NCI-H1105 (cell line): ENCODE results near the gene COG7.
"Not testable (repeated sequence)": the region's sequence is repeated elsewhere in the genome, so short reads cannot be mapped to it uniquely, and the experiment has no call there.

Source experiments
- DNase-seq: peaks from one replicate; lab custom pipeline; 2025; lab: John Stamatoyannopoulos, UW

Gene COG7

GRCh38 chr16:23384878-23385277 is 68.1 kb downstream of the COG7 start:
- DNase-seq: no peak

GRCh38 chr16:23383881-23384280 is 69.1 kb downstream of the COG7 start:
- DNase-seq: no peak

- DNase-seq: no peak
Measured at GRCh38 chr16:23382279-23382678, 70.7 kb downstream of the COG7 start.

GRCh38 chr16:23381702-23382101 is 71.3 kb downstream of the COG7 start:
- DNase-seq: not testable (repeated sequence)

GRCh38 chr16:23380501-23380951 is 72.5 kb downstream of the COG7 start:
- DNase-seq: no peak

- no peak for DNase-seq
Measured at GRCh38 chr16:23379707-23380106, 73.3 kb downstream of the COG7 start.

GRCh38 chr16:23378921-23379320 is 74.1 kb downstream of the COG7 start:
- no peak for DNase-seq

GRCh38 chr16:23378256-23378655 is 74.7 kb downstream of the COG7 start:
- no peak for DNase-seq

GRCh38 chr16:23377071-23377931 is 75.7 kb downstream of the COG7 start:
- DNase-seq: no peak

- DNase-seq: no peak
Measured at GRCh38 chr16:23375643-23376042, 77.3 kb downstream of the COG7 start.

GRCh38 chr16:23374721-23375510 is 78.1 kb downstream of the COG7 start:
- DNase-seq: no peak

GRCh38 chr16:23373436-23374219 is 79.4 kb downstream of the COG7 start:
- no peak for DNase-seq

- DNase-seq: no peak
Measured at GRCh38 chr16:23371368-23371767, 81.6 kb downstream of the COG7 start.

GRCh38 chr16:23369416-23369815 is 83.6 kb downstream of the COG7 start:
- DNase-seq: no peak

GRCh38 chr16:23368469-23368868 is 84.5 kb downstream of the COG7 start:
- no peak for DNase-seq

GRCh38 chr16:23367988-23368387 is 85.0 kb downstream of the COG7 start:
- DNase-seq: no peak

GRCh38 chr16:23367564-23367963 is 85.4 kb downstream of the COG7 start:
- DNase-seq: no peak

- DNase-seq: not testable (repeated sequence)
Measured at GRCh38 chr16:23366341-23366740, 86.6 kb downstream of the COG7 start.

GRCh38 chr16:23365602-23366240 is 87.3 kb downstream of the COG7 start:
- no peak for DNase-seq

- peak; percentile 76 for DNase-seq
Measured at GRCh38 chr16:23362460-23363317, 90.3 kb downstream of the COG7 start.
